H1 (cell line): ENCODE measurements around the gene SS18. TPM values are rescaled to one million over a fixed set of nuclear protein-coding genes. Genes with fewer than 3 reads are reported as not detected.

Experiments used
- ASH2L ChIP-seq: fragments of 200-600, 300-600 bp; sonication (generic); IDR thresholded peaks from one replicate; pipeline ENCODE4 v1.7.1; 2017; ENCODE audit warnings: low read length
- BACH1 ChIP-seq: IDR thresholded peaks from 2 replicates; pipeline ENCODE4 v1.6.1; 2012; ENCODE audit warnings: low read length, improper control_type of control experiment
- CEBPB ChIP-seq: IDR thresholded peaks from 2 replicates; pipeline ENCODE4 v1.6.1; 2012; ENCODE audit warnings: low read depth, low read length
- CHD1 ChIP-seq: IDR thresholded peaks from 2 replicates; pipeline ENCODE4 v1.6.1; 2012; ENCODE audit warnings: low read depth, low read length, improper control_type of control experiment
- CHD2 ChIP-seq: IDR thresholded peaks from 2 replicates; pipeline ENCODE4 v1.6.1; 2012; ENCODE audit warnings: low read length, improper control_type of control experiment
- CREB1 ChIP-seq: IDR thresholded peaks from 2 replicates; pipeline ENCODE4 v1.6.1; 2012; ENCODE audit warnings: inconsistent platforms
- CTBP2 ChIP-seq: IDR thresholded peaks from 2 replicates; pipeline ENCODE4 v1.7.0; 2011; ENCODE audit warnings: borderline replicate concordance, mild to moderate bottlenecking, moderate library complexity, mixed read lengths, low read length; ENCODE audit not compliant: insufficient read depth, insufficient read length
- E2F6 ChIP-seq: IDR thresholded peaks from 2 replicates; pipeline ENCODE4 v1.6.1; 2012; ENCODE audit warnings: inconsistent platforms
- EGR1 ChIP-seq: IDR thresholded peaks from 2 replicates; pipeline ENCODE4 v1.6.1; 2011; ENCODE audit warnings: low read depth, low read length, borderline replicate concordance
- FOSL1 ChIP-seq: IDR thresholded peaks from 2 replicates; pipeline ENCODE4 v1.6.1; 2011; ENCODE audit warnings: mild to moderate bottlenecking, low read depth, low read length, moderate library complexity; ENCODE audit not compliant: insufficient read depth
- HDAC6 ChIP-seq: IDR thresholded peaks from one replicate; pipeline ENCODE4 v1.7.1; 2012; ENCODE audit warnings: low read depth, mild to moderate bottlenecking, inconsistent platforms, low read length, moderate library complexity
- JUND ChIP-seq: IDR thresholded peaks from 2 replicates; pipeline ENCODE4 v1.6.1; 2011; ENCODE audit warnings: mild to moderate bottlenecking, improper control_type of control experiment, low read length
- KDM1A ChIP-seq: fragments of 200-600, 300-600 bp; sonication (generic); IDR thresholded peaks from 2 replicates; pipeline ENCODE4 v1.7.1; 2016; ENCODE audit warnings: mild to moderate bottlenecking, low read length, borderline replicate concordance
- NANOG ChIP-seq: IDR thresholded peaks from 2 replicates; pipeline ENCODE4 v1.6.1; 2011; ENCODE audit warnings: low read length, low read depth, mild to moderate bottlenecking, inconsistent platforms; ENCODE audit not compliant: insufficient read depth, poor library complexity, severe bottlenecking
- PHF8 ChIP-seq: fragments of 200-600 bp; sonication (generic); conservative IDR thresholded peaks from 2 replicates; pipeline ENCODE4 v1.7.1; 2012; ENCODE audit warnings: low read depth, mild to moderate bottlenecking, inconsistent platforms, low read length, moderate library complexity
- RAD21 ChIP-seq, 2 experiments: IDR thresholded peaks in 1 of 2; conservative IDR thresholded peaks in 1 of 2; 2 replicates each; pipeline ENCODE4 v1.6.1; 2011; ENCODE audit warnings: low read depth in 2 of 2, low read length in 2 of 2, improper control_type of control experiment in 1 of 2, inconsistent platforms in 1 of 2, mild to moderate bottlenecking in 1 of 2, moderate library complexity in 1 of 2
- RBBP5 ChIP-seq: IDR thresholded peaks from 2 replicates; pipeline ENCODE4 v1.7.1; 2012; ENCODE audit warnings: low read depth, mild to moderate bottlenecking, inconsistent platforms, low read length, moderate library complexity, borderline replicate concordance
- SIRT6 ChIP-seq: IDR thresholded peaks from one replicate; pipeline ENCODE4 v1.7.1; 2012; ENCODE audit warnings: low read length, inconsistent platforms
- SUZ12 ChIP-seq: fragments of 200-600 bp; sonication (generic); IDR thresholded peaks from 2 replicates; pipeline ENCODE4 v1.6.1; 2012; ENCODE audit warnings: mild to moderate bottlenecking, inconsistent platforms, low read length, moderate library complexity, mixed read lengths
- TAF7 ChIP-seq: optimal IDR thresholded peaks from 2 replicates; pipeline ENCODE3; 2011; ENCODE audit warnings: low read depth, mild to moderate bottlenecking, inconsistent platforms, low read length, moderate library complexity, borderline replicate concordance
- USF2 ChIP-seq: IDR thresholded peaks from 2 replicates; pipeline ENCODE4 v1.6.1; 2011; ENCODE audit warnings: low read length, improper control_type of control experiment
- ZNF274 ChIP-seq: IDR thresholded peaks from 2 replicates; pipeline ENCODE4 v1.7.0; 2012; ENCODE audit warnings: low read length, borderline replicate concordance; ENCODE audit errors: extremely low read depth
- polyA plus RNA-seq, 7 experiments: library from polyadenylated mRNA; depleted of rRNA in 3 of 7; stranded (reverse) in 5 of 7; unstranded in 2 of 7; fragments of >200 nt in 5 of 7; fragments of 200-250 nt in 2 of 7; gene quantifications; 1 replicate in 5 of 7; 2 replicates in 1 of 7; 4 replicates in 1 of 7; pipeline versions ENCODE4 v1.2.1 to v1.2.3, GENCODE V29; 2011 to 2013; ENCODE audit warnings: missing spikeins in 2 of 7, mixed read lengths in 2 of 7
- total RNA-seq: library from RNA; stranded (reverse); fragmentation: NEBNext Ultra II Directional; extraction: Animal tissue kit (Norgen Biotek cat#: 25700); gene quantifications from 2 replicates; pipeline ENCODE4 v1.2.1, GENCODE V29; 2021

The SS18 gene
- total and polyA plus RNA-seq, 2 of the 8 experiments (the other 6 are each of a cell fraction or from before 2014, with no cell fraction given), result 83.5 to 106 TPM

- TF ChIP-seq SIRT6, result no peak
- TF ChIP-seq CTBP2, result peak; percentile 55
- peak; percentile 91 for TF ChIP-seq CHD1
- TF ChIP-seq KDM1A, result peak; percentile 6; the same call in 1 of the 2 replicates
- TF ChIP-seq ZNF274, result no peak
- no peak for TF ChIP-seq E2F6
- no peak for TF ChIP-seq CEBPB
- no peak for TF ChIP-seq USF2
- TF ChIP-seq NANOG, result no peak
- no peak for TF ChIP-seq CHD2
- no peak for TF ChIP-seq SUZ12
- peak; percentile 73 for TF ChIP-seq PHF8
- peak; percentile 96 for TF ChIP-seq ASH2L
- peak; percentile 77; the same call in 1 of the 2 replicates for TF ChIP-seq RBBP5
- TF ChIP-seq HDAC6, result no peak
- TF ChIP-seq CREB1, result no peak
- 0 out of 2 replicates have a peak, but pooled peaks have one; percentile 33 for TF ChIP-seq EGR1
- peak; percentile 3; the same call in 1 of the 2 replicates for TF ChIP-seq BACH1
- TF ChIP-seq FOSL1, result no peak
- 0 out of 4 replicates have a peak, but pooled peaks of 1 of the 2 experiments have one; percentile 1 for TF ChIP-seq RAD21 (IDR thresholded peaks at IDR 0.05 in 1 of 2, conservative IDR thresholded peaks at IDR 0.05 in 1 of 2; ENCODE audit: low read depth in 2 of 2, low read length in 2 of 2)
- TF ChIP-seq JUND, result peak; percentile 95
- peak; percentile 85 for TF ChIP-seq TAF7
These were observed at the start of gene SS18 (continued) for GRCh38 chr18:26090130-26091046.
